Measurements from ENCODE around the gene RET. TPM values are rescaled to one million over a fixed set of nuclear protein-coding genes. Genes with fewer than 3 reads are reported as not detected.

RET gene
- total and polyA plus RNA-seq, 2 donors from 2014 or later, result 1.1 to 3.1 TPM

DNA sequence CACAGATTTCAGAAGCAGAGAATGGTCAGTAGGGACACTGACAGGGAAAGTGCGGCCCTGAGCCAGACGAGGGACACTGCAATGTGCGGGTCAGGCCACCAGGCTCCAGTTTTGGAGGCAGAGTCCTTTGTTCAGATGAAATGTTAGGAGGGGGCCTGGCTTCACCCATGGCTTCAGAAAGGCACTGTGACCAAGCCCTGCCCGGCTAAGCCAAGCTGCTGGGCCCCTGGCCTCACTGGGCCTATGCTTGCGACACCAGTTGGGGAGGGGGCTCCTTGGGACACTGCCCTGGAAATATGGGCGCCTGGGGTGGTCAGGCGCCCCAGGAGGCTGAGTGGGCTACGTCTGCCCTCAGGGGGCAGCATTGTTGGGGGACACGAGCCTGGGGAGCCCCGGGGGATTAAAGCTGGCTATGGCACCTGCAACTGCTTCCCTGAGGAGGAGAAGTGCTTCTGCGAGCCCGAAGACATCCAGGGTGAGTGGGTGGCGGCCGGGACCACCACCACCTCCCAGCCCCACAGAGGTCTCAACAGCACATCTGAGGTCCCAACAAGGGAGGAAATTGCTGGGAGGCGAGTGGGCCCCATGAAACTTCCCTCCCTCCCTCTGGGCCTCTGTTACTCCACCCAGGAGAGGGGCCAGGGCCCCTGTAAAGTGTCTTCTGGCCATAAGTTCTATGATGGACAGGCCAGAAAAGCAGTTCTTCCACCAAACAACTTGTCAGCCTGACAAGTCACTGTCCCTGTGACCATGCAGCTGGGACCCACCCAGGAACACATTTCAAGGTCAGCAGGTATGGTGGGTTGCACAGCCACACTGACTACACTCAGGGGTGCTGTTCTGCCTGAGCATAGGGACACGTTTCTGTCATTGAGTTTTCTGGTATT, 36.6 kb downstream of the RET start:
- no peaks in the 10 kb centered on the region for H3K27me3 ChIP-seq (ENCODE audit: control insufficient read depth, insufficient read depth, low read length)
- TF ChIP-seq, protein P1, sequence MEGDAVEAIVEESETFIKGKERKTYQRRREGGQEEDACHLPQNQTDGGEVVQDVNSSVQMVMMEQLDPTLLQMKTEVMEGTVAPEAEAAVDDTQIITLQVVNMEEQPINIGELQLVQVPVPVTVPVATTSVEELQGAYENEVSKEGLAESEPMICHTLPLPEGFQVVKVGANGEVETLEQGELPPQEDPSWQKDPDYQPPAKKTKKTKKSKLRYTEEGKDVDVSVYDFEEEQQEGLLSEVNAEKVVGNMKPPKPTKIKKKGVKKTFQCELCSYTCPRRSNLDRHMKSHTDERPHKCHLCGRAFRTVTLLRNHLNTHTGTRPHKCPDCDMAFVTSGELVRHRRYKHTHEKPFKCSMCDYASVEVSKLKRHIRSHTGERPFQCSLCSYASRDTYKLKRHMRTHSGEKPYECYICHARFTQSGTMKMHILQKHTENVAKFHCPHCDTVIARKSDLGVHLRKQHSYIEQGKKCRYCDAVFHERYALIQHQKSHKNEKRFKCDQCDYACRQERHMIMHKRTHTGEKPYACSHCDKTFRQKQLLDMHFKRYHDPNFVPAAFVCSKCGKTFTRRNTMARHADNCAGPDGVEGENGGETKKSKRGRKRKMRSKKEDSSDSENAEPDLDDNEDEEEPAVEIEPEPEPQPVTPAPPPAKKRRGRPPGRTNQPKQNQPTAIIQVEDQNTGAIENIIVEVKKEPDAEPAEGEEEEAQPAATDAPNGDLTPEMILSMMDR (IDR thresholded peaks at IDR 0.05; ENCODE audit: borderline replicate concordance, extremely low read depth, insufficient read depth), result no peak
- no peak overlapping the region for H3K9ac ChIP-seq (ENCODE audit: low read length in 3 of 3)
- no peak overlapping the region for H3K27ac ChIP-seq (ENCODE audit: low read depth in 2 of 2, low read length in 2 of 2)
- intact Hi-C loops (cut with DNase I), result no loop called here
- H3K9me3 ChIP-seq (ENCODE audit: control insufficient read depth in 2 of 3, insufficient read depth in 1 of 3, low read length in 3 of 3), result no peaks in the 10 kb centered on the region
- DNase-seq (no peak), FAIRE-seq (no peak)
- H3K4me1 ChIP-seq (ENCODE audit: control insufficient read depth in 2 of 3, insufficient read depth in 2 of 3, low read depth in 1 of 3, low read length in 3 of 3), result no peaks in the 10 kb centered on the region
- H3K36me3 ChIP-seq (ENCODE audit: control insufficient read depth in 2 of 3, insufficient read depth in 3 of 3, low read length in 3 of 3), result no peaks in the 10 kb centered on the region
- no peak overlapping the region for H3K4me3 ChIP-seq (ENCODE audit: low read length in 3 of 3)

DNA sequence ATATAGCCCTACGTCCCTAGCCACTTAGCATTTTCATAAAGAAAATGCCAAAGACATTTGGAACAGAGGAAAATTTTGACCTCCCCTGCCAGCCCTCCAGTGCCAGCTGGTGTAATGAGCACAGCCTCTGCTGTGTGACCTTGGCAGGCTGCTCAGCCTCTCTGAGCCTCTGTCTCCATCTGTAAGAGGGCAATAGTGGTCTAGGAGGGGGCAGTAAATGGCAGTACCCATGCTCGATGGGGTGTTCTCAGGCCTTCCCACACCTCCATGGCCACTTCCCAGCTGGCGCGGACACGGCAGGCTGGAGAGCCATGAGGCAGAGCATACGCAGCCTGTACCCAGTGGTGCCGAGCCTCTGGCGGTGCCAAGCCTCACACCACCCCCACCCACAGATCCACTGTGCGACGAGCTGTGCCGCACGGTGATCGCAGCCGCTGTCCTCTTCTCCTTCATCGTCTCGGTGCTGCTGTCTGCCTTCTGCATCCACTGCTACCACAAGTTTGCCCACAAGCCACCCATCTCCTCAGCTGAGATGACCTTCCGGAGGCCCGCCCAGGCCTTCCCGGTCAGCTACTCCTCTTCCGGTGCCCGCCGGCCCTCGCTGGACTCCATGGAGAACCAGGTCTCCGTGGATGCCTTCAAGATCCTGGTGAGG, 37.3 kb downstream of the RET start:
- no peak for FAIRE-seq
- Histone ChIP-seq H3K27ac (ENCODE audit: low read depth in 2 of 2, low read length in 2 of 2) (no peak overlapping the region), H3K27me3 (ENCODE audit: control insufficient read depth, insufficient read depth, low read length) (no peaks in the 10 kb centered on the region), H3K4me3 (ENCODE audit: low read length in 3 of 3) (no peak overlapping the region), H3K9ac (ENCODE audit: low read length in 3 of 3) (no peak overlapping the region), H3K36me3 (ENCODE audit: control insufficient read depth in 2 of 3, insufficient read depth in 3 of 3, low read length in 3 of 3) (no peaks in the 10 kb centered on the region), H3K9me3 (ENCODE audit: control insufficient read depth in 2 of 3, insufficient read depth in 1 of 3, low read length in 3 of 3) (no peaks in the 10 kb centered on the region), H3K4me1 (ENCODE audit: control insufficient read depth in 2 of 3, insufficient read depth in 2 of 3, low read depth in 1 of 3, low read length in 3 of 3) (no peaks in the 10 kb centered on the region)
- TF ChIP-seq, protein P1 (IDR thresholded peaks at IDR 0.05; ENCODE audit: borderline replicate concordance, extremely low read depth, insufficient read depth), result no peak
- intact Hi-C loops (cut with DNase I), result no loop called here
- no peak for DNase-seq

DNA sequence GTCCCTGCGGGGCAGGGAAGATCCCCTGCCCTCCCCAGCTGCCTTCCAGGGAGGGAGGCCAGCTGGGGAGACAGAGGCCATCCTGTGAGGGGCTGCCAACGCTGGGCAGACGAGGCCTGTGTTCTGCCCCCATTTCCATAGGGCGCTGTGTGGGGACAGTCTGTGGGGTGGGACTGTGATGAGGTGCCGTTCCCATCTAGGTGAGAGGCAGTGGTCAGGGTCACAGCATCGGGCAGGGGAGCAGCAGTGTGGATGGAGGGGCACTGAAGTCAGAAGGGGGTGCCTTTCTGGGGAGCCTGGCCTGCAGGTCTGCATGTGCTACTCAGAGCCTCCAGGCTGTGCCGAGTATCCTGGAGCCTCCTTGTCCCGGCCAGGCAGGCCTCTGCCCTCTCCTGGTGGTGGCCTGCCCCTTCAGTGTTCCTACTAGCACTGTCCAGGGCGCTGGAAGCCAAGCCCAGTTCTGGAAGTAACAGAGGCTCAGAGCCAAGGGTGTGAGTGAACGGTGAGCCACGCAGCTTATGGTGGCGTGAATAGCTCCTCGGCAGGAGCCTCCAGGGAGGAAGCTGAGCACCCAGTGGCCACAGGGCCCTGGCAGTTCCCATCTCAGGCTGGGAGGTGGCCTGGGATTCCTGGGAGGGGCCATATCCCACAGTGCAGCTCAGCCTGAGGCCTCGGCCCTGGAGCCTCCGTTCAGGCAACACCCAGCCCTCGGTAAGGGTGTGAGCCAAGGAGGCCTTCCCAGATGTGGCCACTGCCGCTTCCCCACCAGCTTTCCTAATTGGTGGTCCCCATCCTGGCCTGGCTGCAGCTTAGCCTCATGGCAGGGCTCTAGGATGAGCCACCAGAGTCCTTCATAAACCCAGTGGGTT, 38.1 kb downstream of the RET start:
- Histone ChIP-seq H3K27me3 (ENCODE audit: control insufficient read depth, insufficient read depth, low read length) (no peaks in the 10 kb centered on the region), H3K4me1 (ENCODE audit: control insufficient read depth in 2 of 3, insufficient read depth in 2 of 3, low read depth in 1 of 3, low read length in 3 of 3) (no peaks in the 10 kb centered on the region), H3K4me3 (ENCODE audit: low read length in 3 of 3) (no peak overlapping the region), H3K9me3 (ENCODE audit: control insufficient read depth in 2 of 3, insufficient read depth in 1 of 3, low read length in 3 of 3) (no peaks in the 10 kb centered on the region), H3K9ac (ENCODE audit: low read length in 3 of 3) (no peak overlapping the region), H3K36me3 (ENCODE audit: control insufficient read depth in 2 of 3, insufficient read depth in 3 of 3, low read length in 3 of 3) (no peaks in the 10 kb centered on the region), H3K27ac (ENCODE audit: low read depth in 2 of 2, low read length in 2 of 2) (no peak overlapping the region)
- intact Hi-C loops (cut with DNase I), result no loop called here
- DNase-seq (no peak), FAIRE-seq (no peak)
- TF ChIP-seq, protein P1 (IDR thresholded peaks at IDR 0.05; ENCODE audit: borderline replicate concordance, extremely low read depth, insufficient read depth), result no peak
